A673 (cell line): ENCODE results near the gene FARP1.

Experiments
- EZH2 ChIP-seq: fragments of 200-600 bp; sonication (generic); IDR thresholded peaks from 2 replicates; pipeline ENCODE4 v1.6.1; 2017; ENCODE audit warnings: borderline replicate concordance, low read depth, mild to moderate bottlenecking, mixed read lengths, antibody characterized with exemption, low read length; ENCODE audit not compliant: poor library complexity, severe bottlenecking
- TF ChIP-seq, protein P1 (sequence below): fragments of 300-800, 200-600 bp; sonication (generic); conservative IDR thresholded peaks from 2 replicates; pipeline ENCODE4 v1.5.1; 2017; ENCODE audit warnings: low read depth, mild to moderate bottlenecking, antibody characterized with exemption, low read length, moderate library complexity, mixed read lengths

- no peak for TF ChIP-seq EZH2
- TF ChIP-seq, protein P1, sequence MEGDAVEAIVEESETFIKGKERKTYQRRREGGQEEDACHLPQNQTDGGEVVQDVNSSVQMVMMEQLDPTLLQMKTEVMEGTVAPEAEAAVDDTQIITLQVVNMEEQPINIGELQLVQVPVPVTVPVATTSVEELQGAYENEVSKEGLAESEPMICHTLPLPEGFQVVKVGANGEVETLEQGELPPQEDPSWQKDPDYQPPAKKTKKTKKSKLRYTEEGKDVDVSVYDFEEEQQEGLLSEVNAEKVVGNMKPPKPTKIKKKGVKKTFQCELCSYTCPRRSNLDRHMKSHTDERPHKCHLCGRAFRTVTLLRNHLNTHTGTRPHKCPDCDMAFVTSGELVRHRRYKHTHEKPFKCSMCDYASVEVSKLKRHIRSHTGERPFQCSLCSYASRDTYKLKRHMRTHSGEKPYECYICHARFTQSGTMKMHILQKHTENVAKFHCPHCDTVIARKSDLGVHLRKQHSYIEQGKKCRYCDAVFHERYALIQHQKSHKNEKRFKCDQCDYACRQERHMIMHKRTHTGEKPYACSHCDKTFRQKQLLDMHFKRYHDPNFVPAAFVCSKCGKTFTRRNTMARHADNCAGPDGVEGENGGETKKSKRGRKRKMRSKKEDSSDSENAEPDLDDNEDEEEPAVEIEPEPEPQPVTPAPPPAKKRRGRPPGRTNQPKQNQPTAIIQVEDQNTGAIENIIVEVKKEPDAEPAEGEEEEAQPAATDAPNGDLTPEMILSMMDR: no peak
Measured at GRCh38 chr13:98096059-98096458, 46.8 kb upstream of the FARP1 start.
